ENCODE measurements around the gene RTP1. TPM values are rescaled to one million over a fixed set of nuclear protein-coding genes. Genes with fewer than 3 reads are reported as not detected.

RTP1 gene
- total and polyA plus RNA-seq, 9 of the 15 experiments (the other 6 are each of a cell fraction or from before 2014, with no cell fraction given) = not detected

- in situ Hi-C loops (cut with MboI) = no loop called here
- H3K79me2 ChIP-seq (ENCODE audit: control insufficient read depth, insufficient read depth, low read length) = no peaks in the 10 kb centered on the region
- intact Hi-C loops (cut with micrococcal nuclease) = no loop called here
- FAIRE-seq = no peak
- peaks cover 24 to 62% of the 10 kb centered on the region in 2 experiments for H3K27me3 ChIP-seq (ENCODE audit: control insufficient read depth in 2 of 2, insufficient read depth in 2 of 2, low read length in 2 of 2)
- no peaks in the 10 kb centered on the region for H3K9me1 ChIP-seq (ENCODE audit: control insufficient read depth, insufficient read depth, low read length)
- ChIA-PET POLR2A (interaction anchor here (0.7 to 1.1 kb wide), 2 partner anchors 12 to 20 kb away, joined by 3 read pairs; no protein-coding TSS in a partner anchor), CTCF (ENCODE audit: low intra/inter-chr PET ratio) (no interaction called here)
- H2AFZ ChIP-seq (ENCODE audit: low read depth, low read length) = no peak overlapping the region
- TF ChIP-seq TAL1 (IDR thresholded peaks at IDR 0.05) = no peak
- TF ChIP-seq ZNF740 (CRISPR knock-in tag; IDR thresholded peaks at IDR 0.05) = no peak
- no peak for TF ChIP-seq ZNF740 (tag; IDR thresholded peaks at IDR 0.05)
- no peak for TF ChIP-seq ZNF764 (CRISPR knock-in tag; IDR thresholded peaks at IDR 0.05; ENCODE audit: low read depth)
- H3K36me3 ChIP-seq (ENCODE audit: control insufficient read depth, insufficient read depth, low read length) = no peaks in the 10 kb centered on the region
- peaks cover 0 to 6% of the 10 kb centered on the region in 2 experiments; a peak in 1 of 5 replicates for H3K4me1 ChIP-seq (replicated peaks in 1 of 2; ENCODE audit: control insufficient read depth in 2 of 2, insufficient read depth in 2 of 2, low read length in 2 of 2)
- no peaks in the 10 kb centered on the region for H3K9me3 ChIP-seq (replicated peaks; ENCODE audit: control insufficient read depth, insufficient read depth, low read depth, low read length)
- no peak overlapping the region for H3K4me2 ChIP-seq (ENCODE audit: insufficient read depth, low read length)
- WGBS (ENCODE audit: insufficient coverage, low coverage, missing lambda C conversion rate) = 4% methylated on average over 4 of the region's 4 CpGs
- H3K4me3 ChIP-seq = no peak overlapping the region
- BruUV-seq (replicated peaks) = no TSS peak
- no peak overlapping the region for H3K9ac ChIP-seq (ENCODE audit: insufficient read depth in 1 of 2, low read depth in 2 of 2, low read length in 2 of 2)
- no peak for ATAC-seq
- DNase-seq (ENCODE audit: extremely low read depth in 1 of 4, low spot score in 3 of 4) = no peak
- no peak overlapping the region for H3K27ac ChIP-seq (ENCODE audit: extremely low read depth, low read depth, low read length)
- H4K20me1 ChIP-seq (replicated peaks; ENCODE audit: control insufficient read depth, insufficient read depth, low read length) = 0 out of 2 replicates have a peak, but pooled peaks cover 3% of the 10 kb centered on the region
These were observed 1.2 kb downstream of the RTP1 start for GRCh38 chr3:187198490-187198889.
